Colonic mucosa (tissue), 4 donors: ENCODE data around the gene RUNX2. TPM values are rescaled to one million over a fixed set of nuclear protein-coding genes. Genes with fewer than 3 reads are reported as not detected.

Experiments used
- DNase-seq: peaks from one replicate; pipeline ENCODE4 v3.0.0-alpha.2; 2020
- H3K27ac ChIP-seq: fragments of 200-600 bp; one replicate; pipeline ENCODE4 v1.8.0; 2021
- H3K27me3 ChIP-seq: fragments of 200-600 bp; one replicate; pipeline ENCODE4 v1.8.0; 2021
- H3K36me3 ChIP-seq: fragments of 200-600 bp; one replicate; pipeline ENCODE4 v1.8.0; 2021
- H3K4me1 ChIP-seq: fragments of 200-600 bp; one replicate; pipeline ENCODE4 v1.8.0; 2021; ENCODE audit warnings: mild to moderate bottlenecking
- H3K4me3 ChIP-seq: fragments of 200-600 bp; one replicate; pipeline ENCODE4 v1.8.0; 2021
- H3K9ac ChIP-seq, 2 donors: one replicate each; pipeline ENCODE4 v1.7.0; 2013; ENCODE audit warnings: control low read depth in 2 of 2, low read depth in 2 of 2, low read length in 2 of 2
- H3K9me3 ChIP-seq: fragments of 200-600 bp; one replicate; pipeline ENCODE4 v1.8.0; 2021
- intact Hi-C: fragments of 100-400 bp; cut with DNase I; formaldehyde crosslinking; loops from one replicate; pipeline ENCODE4 v1.14.1; 2022
- total RNA-seq, 2 donors: library from RNA; stranded (reverse); fragmentation: NEBNext Ultra II Directional in 1 of 2; extraction: Animal tissue kit (Norgen Biotek cat#: 25700) in 1 of 2; gene quantifications; one replicate each; pipeline ENCODE4 v1.2.1, GENCODE V29; 2021
- TF ChIP-seq, protein P1 (sequence below): fragments of 200-600 bp; IDR thresholded peaks from one replicate; pipeline ENCODE4 v1.8.0; 2022; ENCODE audit warnings: antibody characterized with exemption, mild to moderate bottlenecking
- donor health status: healthy.
- donor health status: DM: no; HTN: no; CAD: no.
- donor health status: DM: no; HTN: no; CAD: no.

RUNX2 gene
- total RNA-seq, 2 donors from 2014 or later, result 1.7 to 2.6 TPM

GRCh38 chr6:45654673-45655072, 326.5 kb downstream of the RUNX2 start:
- H3K36me3 ChIP-seq, result no peaks in the 10 kb centered on the region
- no peak overlapping the region for H3K4me3 ChIP-seq
- DNase-seq, result no peak
- no peaks in the 10 kb centered on the region for H3K4me1 ChIP-seq
- H3K27ac ChIP-seq, result no peak overlapping the region
- TF ChIP-seq, protein P1, sequence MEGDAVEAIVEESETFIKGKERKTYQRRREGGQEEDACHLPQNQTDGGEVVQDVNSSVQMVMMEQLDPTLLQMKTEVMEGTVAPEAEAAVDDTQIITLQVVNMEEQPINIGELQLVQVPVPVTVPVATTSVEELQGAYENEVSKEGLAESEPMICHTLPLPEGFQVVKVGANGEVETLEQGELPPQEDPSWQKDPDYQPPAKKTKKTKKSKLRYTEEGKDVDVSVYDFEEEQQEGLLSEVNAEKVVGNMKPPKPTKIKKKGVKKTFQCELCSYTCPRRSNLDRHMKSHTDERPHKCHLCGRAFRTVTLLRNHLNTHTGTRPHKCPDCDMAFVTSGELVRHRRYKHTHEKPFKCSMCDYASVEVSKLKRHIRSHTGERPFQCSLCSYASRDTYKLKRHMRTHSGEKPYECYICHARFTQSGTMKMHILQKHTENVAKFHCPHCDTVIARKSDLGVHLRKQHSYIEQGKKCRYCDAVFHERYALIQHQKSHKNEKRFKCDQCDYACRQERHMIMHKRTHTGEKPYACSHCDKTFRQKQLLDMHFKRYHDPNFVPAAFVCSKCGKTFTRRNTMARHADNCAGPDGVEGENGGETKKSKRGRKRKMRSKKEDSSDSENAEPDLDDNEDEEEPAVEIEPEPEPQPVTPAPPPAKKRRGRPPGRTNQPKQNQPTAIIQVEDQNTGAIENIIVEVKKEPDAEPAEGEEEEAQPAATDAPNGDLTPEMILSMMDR, result no peak
- no peaks in the 10 kb centered on the region for H3K27me3 ChIP-seq
- no peak overlapping the region for H3K9ac ChIP-seq
- intact Hi-C loops, result no loop called here
- no peaks in the 10 kb centered on the region for H3K9me3 ChIP-seq

- DNase-seq, result no peak
- no peaks in the 10 kb centered on the region for H3K9me3 ChIP-seq
- no peak overlapping the region for H3K9ac ChIP-seq
- H3K4me3 ChIP-seq, result no peak overlapping the region
- H3K27me3 ChIP-seq, result no peaks in the 10 kb centered on the region
- no peak overlapping the region for H3K27ac ChIP-seq
- H3K36me3 ChIP-seq, result no peaks in the 10 kb centered on the region
- H3K4me1 ChIP-seq, result no peaks in the 10 kb centered on the region
- intact Hi-C loops, result no loop called here
- TF ChIP-seq, protein P1, result no peak
Measured at GRCh38 chr6:45655745-45656476, 327.8 kb downstream of the RUNX2 start.

GRCh38 chr6:45657226-45657625, 329.1 kb downstream of the RUNX2 start:
- DNase-seq, result no peak
- Histone ChIP-seq H3K36me3 (no peaks in the 10 kb centered on the region), H3K27me3 (no peaks in the 10 kb centered on the region), H3K9ac (no peak overlapping the region), H3K9me3 (no peaks in the 10 kb centered on the region), H3K27ac (no peak overlapping the region), H3K4me3 (no peak overlapping the region), H3K4me1 (no peaks in the 10 kb centered on the region)
- TF ChIP-seq, protein P1, result no peak
- intact Hi-C loops, result no loop called here

GRCh38 chr6:45658400-45658799, 330.3 kb downstream of the RUNX2 start:
- Histone ChIP-seq H3K9me3 (no peaks in the 10 kb centered on the region), H3K4me1 (peaks cover 2% of the 10 kb centered on the region), H3K27ac (no peak overlapping the region), H3K27me3 (peaks cover 6% of the 10 kb centered on the region), H3K9ac (no peak overlapping the region), H3K36me3 (no peaks in the 10 kb centered on the region), H3K4me3 (no peak overlapping the region)
- intact Hi-C loops, result no loop called here
- TF ChIP-seq, protein P1, result no peak
- no peak for DNase-seq

- TF ChIP-seq, protein P1, result no peak
- Histone ChIP-seq H3K27ac (no peak overlapping the region), H3K27me3 (peaks cover 10% of the 10 kb centered on the region), H3K9ac (no peak overlapping the region), H3K4me3 (no peak overlapping the region), H3K9me3 (no peaks in the 10 kb centered on the region), H3K4me1 (peaks cover 5% of the 10 kb centered on the region), H3K36me3 (no peaks in the 10 kb centered on the region)
- intact Hi-C loops, result no loop called here
- no peak for DNase-seq
Measured at GRCh38 chr6:45658958-45659357, 330.8 kb downstream of the RUNX2 start.
